ENCODE data around the gene VPREB3. TPM values are rescaled to one million over a fixed set of nuclear protein-coding genes. Genes with fewer than 3 reads are reported as not detected.
"Not testable (repeated sequence)": the region's sequence is repeated elsewhere in the genome, so short reads cannot be mapped to it uniquely, and the experiment has no call there.

The VPREB3 gene
- total and polyA plus RNA-seq, 2 donors (not counting 1 experiment from before 2014, with no cell fraction given) = not detected

GRCh38 chr22:23742505-23743264, 11.5 kb downstream of the VPREB3 start:
- TF ChIP-seq, protein P1, sequence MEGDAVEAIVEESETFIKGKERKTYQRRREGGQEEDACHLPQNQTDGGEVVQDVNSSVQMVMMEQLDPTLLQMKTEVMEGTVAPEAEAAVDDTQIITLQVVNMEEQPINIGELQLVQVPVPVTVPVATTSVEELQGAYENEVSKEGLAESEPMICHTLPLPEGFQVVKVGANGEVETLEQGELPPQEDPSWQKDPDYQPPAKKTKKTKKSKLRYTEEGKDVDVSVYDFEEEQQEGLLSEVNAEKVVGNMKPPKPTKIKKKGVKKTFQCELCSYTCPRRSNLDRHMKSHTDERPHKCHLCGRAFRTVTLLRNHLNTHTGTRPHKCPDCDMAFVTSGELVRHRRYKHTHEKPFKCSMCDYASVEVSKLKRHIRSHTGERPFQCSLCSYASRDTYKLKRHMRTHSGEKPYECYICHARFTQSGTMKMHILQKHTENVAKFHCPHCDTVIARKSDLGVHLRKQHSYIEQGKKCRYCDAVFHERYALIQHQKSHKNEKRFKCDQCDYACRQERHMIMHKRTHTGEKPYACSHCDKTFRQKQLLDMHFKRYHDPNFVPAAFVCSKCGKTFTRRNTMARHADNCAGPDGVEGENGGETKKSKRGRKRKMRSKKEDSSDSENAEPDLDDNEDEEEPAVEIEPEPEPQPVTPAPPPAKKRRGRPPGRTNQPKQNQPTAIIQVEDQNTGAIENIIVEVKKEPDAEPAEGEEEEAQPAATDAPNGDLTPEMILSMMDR (conservative IDR thresholded peaks at IDR 0.05 in 1 of 2, IDR thresholded peaks at IDR 0.05 in 1 of 2; ENCODE audit: low read depth in 1 of 2, low read length in 2 of 2) = no peak
- TF ChIP-seq EZH2 (IDR thresholded peaks at IDR 0.05; ENCODE audit: low read length, missing control alignments) = no peak
- no peak for DNase-seq (ENCODE audit: low read depth in 2 of 2)
- no peaks in the 10 kb centered on the region for H4K20me1 ChIP-seq (ENCODE audit: control insufficient read depth, extremely low read depth, insufficient read depth, low read length)
- no peaks in the 10 kb centered on the region for H3K4me1 ChIP-seq (ENCODE audit: control insufficient read depth, extremely low read depth, insufficient read depth, low read length)
- H3K36me3 ChIP-seq (ENCODE audit: control insufficient read depth, insufficient read depth, low read length) = peaks cover 3% of the 10 kb centered on the region
- H3K9me3 ChIP-seq (ENCODE audit: control insufficient read depth, insufficient read depth, low read depth, low read length) = no peaks in the 10 kb centered on the region
- no peaks in the 10 kb centered on the region for H3K79me2 ChIP-seq (ENCODE audit: control insufficient read depth, insufficient read depth, low read length)
- no peak overlapping the region for H3K9ac ChIP-seq (ENCODE audit: insufficient read depth, low read length)
- H3K27me3 ChIP-seq (ENCODE audit: control insufficient read depth, insufficient read depth, low read length) = no peaks in the 10 kb centered on the region
- H2AFZ ChIP-seq (ENCODE audit: low read length) = no peak overlapping the region
- H3K27ac ChIP-seq (ENCODE audit: insufficient read depth, low read length) = no peak overlapping the region
- no peak overlapping the region for H3K4me2 ChIP-seq (ENCODE audit: extremely low read depth, insufficient read depth, low read length)
- no peak overlapping the region for H3K4me3 ChIP-seq (replicated peaks in 1 of 4; ENCODE audit: control extremely low read depth in 1 of 4, insufficient read depth in 1 of 4, low read depth in 3 of 4, low read length in 4 of 4)

- Histone ChIP-seq H3K27me3 (ENCODE audit: control insufficient read depth, insufficient read depth, low read length) (no peaks in the 10 kb centered on the region), H3K9me3 (ENCODE audit: control insufficient read depth, insufficient read depth, low read depth, low read length) (no peaks in the 10 kb centered on the region), H3K9ac (ENCODE audit: insufficient read depth, low read length) (no peak overlapping the region), H3K4me2 (ENCODE audit: extremely low read depth, insufficient read depth, low read length) (no peak overlapping the region), H3K36me3 (ENCODE audit: control insufficient read depth, insufficient read depth, low read length) (peaks cover 1% of the 10 kb centered on the region), H3K27ac (ENCODE audit: insufficient read depth, low read length) (no peak overlapping the region), H3K79me2 (ENCODE audit: control insufficient read depth, insufficient read depth, low read length) (no peaks in the 10 kb centered on the region), H3K4me3 (replicated peaks in 1 of 4; ENCODE audit: control extremely low read depth in 1 of 4, insufficient read depth in 1 of 4, low read depth in 3 of 4, low read length in 4 of 4) (no peak overlapping the region), H4K20me1 (ENCODE audit: control insufficient read depth, extremely low read depth, insufficient read depth, low read length) (no peaks in the 10 kb centered on the region), H2AFZ (ENCODE audit: low read length) (no peak overlapping the region), H3K4me1 (ENCODE audit: control insufficient read depth, extremely low read depth, insufficient read depth, low read length) (no peaks in the 10 kb centered on the region)
- TF ChIP-seq, protein P1 (conservative IDR thresholded peaks at IDR 0.05 in 1 of 2, IDR thresholded peaks at IDR 0.05 in 1 of 2; ENCODE audit: low read depth in 1 of 2, low read length in 2 of 2) = no peak
- TF ChIP-seq EZH2 (IDR thresholded peaks at IDR 0.05; ENCODE audit: low read length, missing control alignments) = no peak
- DNase-seq (ENCODE audit: low read depth in 2 of 2) = no peak
These were observed 16.5 kb downstream of the VPREB3 start for GRCh38 chr22:23737696-23738095.

DNA sequence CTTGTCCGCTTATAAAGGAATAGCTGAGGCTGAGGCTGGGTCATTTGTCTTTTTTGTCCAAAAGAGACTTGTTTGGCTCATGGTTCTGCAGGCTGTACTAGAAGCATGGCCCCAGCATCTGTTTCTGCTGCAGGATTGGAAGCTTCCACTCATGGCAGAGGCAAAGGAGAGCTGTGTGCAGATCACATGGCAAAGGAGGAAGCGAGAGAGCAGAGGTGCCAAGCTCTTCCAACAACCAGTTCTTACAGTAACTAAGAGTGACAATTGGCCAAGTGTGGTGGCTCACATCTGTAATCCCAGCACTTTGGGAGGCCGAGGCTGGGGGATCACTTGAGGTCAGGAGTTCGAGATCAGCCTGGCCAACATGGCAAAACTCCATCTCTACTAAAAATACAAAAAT, 26.1 kb downstream of the VPREB3 start:
- not testable (repeated sequence) for H3K4me2 ChIP-seq (ENCODE audit: extremely low read depth, insufficient read depth, low read length)

More for the DNA sequence above, 26.1 kb downstream of the VPREB3 start:
- H3K79me2 ChIP-seq (ENCODE audit: control insufficient read depth, insufficient read depth, low read length); H4K20me1 ChIP-seq (ENCODE audit: control insufficient read depth, extremely low read depth, insufficient read depth, low read length); H3K9me3 ChIP-seq (ENCODE audit: control insufficient read depth, insufficient read depth, low read depth, low read length); H3K36me3 ChIP-seq (ENCODE audit: control insufficient read depth, insufficient read depth, low read length); H3K27ac ChIP-seq (ENCODE audit: insufficient read depth, low read length); H3K4me1 ChIP-seq (ENCODE audit: control insufficient read depth, extremely low read depth, insufficient read depth, low read length); H2AFZ ChIP-seq (ENCODE audit: low read length); H3K9ac ChIP-seq (ENCODE audit: insufficient read depth, low read length); H3K4me3 ChIP-seq (replicated peaks in 1 of 4; ENCODE audit: control extremely low read depth in 1 of 4, insufficient read depth in 1 of 4, low read depth in 3 of 4, low read length in 4 of 4); DNase-seq (ENCODE audit: low read depth in 2 of 2); H3K27me3 ChIP-seq (ENCODE audit: control insufficient read depth, insufficient read depth, low read length): not testable (repeated sequence)
